Measurements from ENCODE around the gene IL9.

GRCh38 chr5:135901633-135902032 is 6.0 kb upstream of the IL9 start:
- TF ChIP-seq CTCF (IDR thresholded peaks at IDR 0.05), result no peak
- no peak for TF ChIP-seq POLR2A (IDR thresholded peaks at IDR 0.05)
